HG02798 (cell line): Measurements from ENCODE around the gene MATN1.

ENCODE experiments used
- ATAC-seq: cut with Tn5 transposase; IDR thresholded peaks from one replicate; pipeline ENCODE4 v1.9.1; 2021; ENCODE audit warnings: mild to moderate bottlenecking; ENCODE audit not compliant: unreplicated experiment, poor library complexity

The MATN1 gene

GRCh38 chr1:30734106-30734505 is 10.7 kb upstream of the MATN1 start:
- no peak for ATAC-seq

GRCh38 chr1:30733493-30733892 is 10.1 kb upstream of the MATN1 start:
- ATAC-seq = no peak

DNA sequence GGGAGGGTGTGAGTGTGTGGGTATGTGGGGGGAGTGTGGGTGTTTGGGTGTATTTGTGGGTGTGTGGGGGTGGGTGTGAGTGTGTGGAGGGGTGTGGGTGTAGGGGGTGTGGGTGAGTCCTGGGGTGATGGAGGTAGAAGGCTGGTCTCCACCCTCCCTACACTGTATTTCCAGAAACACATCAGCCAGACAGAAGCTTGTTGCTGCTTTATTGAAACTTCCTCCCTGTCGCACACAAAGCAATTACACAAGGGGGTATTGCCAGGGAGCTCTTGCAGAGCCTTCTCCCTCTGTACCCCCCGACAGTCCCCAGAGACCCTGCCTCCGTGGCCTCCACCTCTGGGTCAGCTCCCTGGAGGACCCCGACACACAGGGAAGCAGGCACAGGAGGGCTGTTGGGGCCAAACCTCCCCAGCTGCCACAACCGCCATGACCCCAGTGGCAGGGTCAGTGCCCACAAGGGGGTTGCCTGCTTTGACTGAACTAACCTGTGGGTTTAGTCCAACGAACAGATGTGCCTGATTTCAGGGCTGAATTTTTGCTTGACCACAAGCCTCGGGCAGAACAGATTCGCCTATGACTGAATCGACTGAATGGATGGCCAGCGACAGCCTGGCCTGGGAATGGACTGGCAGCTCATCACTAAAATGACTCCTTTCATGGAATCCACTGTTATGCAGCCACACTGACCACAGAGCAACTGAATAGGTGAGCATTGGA is 9.1 kb upstream of the MATN1 start:
- no peak for ATAC-seq

GRCh38 chr1:30731806-30732276 is 8.5 kb upstream of the MATN1 start:
- ATAC-seq = no peak

DNA sequence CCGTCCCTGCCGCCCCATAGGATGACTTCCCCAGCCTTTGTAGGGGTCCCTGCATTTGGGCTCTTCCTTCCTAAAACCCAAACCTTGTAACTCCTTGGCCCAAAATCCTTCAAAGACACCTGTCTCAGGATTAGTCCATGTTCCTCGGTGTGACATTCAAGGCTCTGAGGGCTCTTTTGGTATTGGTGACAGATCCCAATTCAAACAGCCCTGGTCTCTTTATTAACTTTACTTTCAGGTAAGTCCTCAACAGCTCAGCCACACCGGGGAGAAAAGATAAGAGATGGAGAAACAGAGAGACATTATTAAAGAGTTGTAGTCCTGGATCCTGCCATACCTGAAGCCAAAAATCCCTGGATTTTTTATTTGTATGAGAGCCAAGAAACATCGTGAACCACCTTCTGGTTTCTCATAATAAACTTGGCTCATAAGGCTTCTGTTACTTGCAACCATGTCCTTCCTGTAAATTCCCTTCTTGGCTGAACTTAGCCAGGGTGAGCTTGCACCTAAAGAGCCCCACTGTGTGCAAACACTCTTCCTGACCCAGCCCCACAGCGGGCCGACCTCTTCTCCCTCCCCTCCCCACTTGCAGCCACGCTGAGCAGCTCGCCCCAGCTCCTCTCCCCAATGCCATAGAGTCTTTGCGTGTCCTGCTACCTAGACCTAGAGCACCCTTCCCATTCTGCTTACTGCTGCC is 7.9 kb upstream of the MATN1 start:
- no peak for ATAC-seq

DNA sequence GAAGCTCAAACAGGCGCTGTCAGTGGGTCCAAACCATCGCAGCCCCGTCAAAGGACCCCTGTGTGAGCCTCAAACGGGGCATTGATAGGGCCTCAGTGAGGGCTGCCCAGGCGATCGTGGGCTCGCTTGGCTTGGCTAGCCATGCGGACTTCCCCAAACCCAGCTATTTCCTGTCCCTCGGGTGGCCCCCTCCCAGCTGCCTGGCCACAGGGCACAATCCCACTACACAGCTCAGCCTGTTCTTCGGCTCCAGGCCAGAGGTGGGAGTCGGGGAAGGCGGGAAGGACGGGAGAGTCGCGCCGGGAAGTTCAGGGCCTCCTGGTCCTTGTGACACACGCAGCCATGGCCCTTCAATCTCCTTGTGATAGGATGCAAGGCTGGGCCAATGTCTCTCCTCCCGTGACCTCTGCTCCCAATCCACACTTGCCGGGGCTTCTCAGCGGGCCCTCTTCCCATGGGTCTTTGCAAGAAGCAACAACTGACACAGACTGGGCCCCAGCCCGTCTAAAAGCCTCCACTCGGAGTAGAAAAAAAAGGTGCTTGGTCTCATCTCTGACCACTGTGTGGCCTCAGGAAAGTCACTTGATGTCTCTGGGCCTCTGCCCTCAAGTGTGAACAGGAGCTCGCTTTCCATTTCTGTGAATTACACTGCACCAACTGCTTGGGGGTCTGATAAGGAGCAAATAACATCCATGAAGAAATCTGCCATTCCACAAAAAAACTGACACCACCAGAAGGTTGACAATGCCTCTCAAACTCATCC is 7.1 kb upstream of the MATN1 start:
- ATAC-seq = no peak

DNA sequence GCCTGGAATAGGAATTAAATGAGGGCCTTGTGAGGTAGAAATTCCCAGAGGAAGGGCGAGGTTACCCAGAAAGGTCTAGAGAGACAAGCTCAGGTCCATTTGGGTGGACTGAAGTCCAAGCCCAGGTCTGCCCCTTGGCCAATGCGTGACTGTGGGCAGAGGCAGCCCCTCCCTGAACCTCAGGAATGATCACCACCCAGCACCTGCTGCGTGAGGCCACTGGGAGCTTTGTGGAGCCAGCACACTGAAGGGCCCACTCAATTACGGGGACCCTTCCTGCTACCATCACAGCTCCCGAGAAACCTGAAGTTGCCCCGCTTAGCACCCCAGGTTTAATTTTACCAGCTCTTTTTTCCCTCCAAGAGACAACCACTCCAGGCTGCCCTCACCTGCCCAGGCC is 6.5 kb upstream of the MATN1 start:
- ATAC-seq = no peak

DNA sequence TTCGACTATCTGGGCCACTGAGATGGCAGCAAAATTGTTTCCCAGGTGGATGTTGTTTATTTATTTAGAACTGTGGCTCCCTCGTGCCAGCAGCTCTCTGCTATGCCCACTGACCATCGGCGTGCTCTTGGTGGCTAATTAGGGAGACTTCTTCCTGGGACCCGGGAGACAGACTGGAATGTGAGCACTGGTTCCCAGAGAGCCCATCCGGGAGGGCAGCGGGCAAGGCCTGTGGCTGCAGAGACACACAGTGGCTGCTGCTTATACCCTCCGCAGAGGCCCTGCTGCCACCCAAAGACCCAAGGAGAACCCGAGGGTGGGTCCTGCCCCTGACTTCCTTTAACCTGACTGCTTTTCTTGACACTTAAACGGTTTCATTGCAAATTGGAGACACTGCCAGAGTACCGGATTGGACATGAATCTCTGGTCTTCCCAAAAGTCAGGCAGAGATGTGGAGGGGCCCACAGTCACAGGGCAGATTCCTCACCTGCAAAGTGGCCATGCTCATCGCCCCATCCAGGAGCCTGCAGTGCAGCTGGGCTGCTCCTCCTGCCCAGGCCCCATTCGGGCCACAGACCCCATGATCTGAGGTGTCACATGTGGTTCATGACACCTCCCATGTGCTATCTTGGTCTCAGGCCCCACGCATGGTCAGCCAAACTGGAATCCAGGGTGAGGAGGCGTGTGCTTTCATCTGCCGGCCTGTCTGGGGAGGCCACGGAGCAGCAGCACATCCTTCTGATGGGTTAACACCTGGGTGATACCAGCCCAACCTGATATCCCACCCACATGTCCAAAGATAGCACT is 5.7 kb upstream of the MATN1 start:
- no peak for ATAC-seq

GRCh38 chr1:30728340-30728739 is 5.0 kb upstream of the MATN1 start:
- ATAC-seq = no peak

DNA sequence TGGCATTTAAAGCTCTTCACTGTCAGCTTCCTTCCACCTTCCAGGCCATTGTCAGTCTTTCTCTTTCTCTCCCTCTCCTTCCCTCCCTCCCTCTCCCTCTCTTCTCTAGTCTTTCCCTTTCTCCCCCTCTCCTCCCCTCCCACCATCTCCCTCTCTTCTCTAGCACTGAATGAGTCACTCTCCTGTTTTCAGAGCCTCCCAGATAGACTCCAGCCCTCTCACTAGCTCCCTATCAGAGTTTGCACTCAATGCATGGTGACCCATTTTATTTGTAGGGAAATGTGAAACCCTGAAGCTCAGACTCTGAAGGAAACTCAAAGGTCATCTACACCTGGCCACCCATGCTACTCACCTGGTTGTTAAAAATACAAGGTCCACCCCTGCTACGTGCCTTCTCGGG is 4.4 kb upstream of the MATN1 start:
- ATAC-seq = no peak

- ATAC-seq = no peak
Observed at GRCh38 chr1:30726773-30727684, 3.6 kb upstream of the MATN1 start.

- no peak for ATAC-seq
Observed at GRCh38 chr1:30726236-30726635, 2.9 kb upstream of the MATN1 start.

GRCh38 chr1:30725450-30726095 is 2.2 kb upstream of the MATN1 start:
- ATAC-seq = no peak

GRCh38 chr1:30724655-30725421 is 1.5 kb upstream of the MATN1 start:
- ATAC-seq = no peak

DNA sequence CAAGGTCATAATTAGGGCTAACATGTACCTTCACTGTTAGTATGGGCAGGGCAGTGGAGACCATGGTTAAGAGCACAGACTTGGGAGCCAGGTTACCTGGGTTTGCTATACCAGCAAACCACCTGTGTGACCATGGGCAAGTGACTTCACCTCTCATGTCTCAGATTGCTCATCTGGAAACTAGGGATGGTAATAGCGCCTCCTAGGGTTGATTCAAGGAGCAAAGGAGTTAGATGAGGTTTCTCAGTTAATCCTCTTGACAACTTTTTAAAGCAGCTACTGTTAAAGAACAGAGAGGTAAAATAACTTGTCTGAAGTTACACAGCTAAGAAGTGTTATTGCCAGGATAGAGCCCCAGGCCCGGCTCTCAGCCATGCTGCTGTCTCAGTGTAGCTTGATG is 790 bp upstream of the MATN1 start:
- no peak for ATAC-seq

DNA sequence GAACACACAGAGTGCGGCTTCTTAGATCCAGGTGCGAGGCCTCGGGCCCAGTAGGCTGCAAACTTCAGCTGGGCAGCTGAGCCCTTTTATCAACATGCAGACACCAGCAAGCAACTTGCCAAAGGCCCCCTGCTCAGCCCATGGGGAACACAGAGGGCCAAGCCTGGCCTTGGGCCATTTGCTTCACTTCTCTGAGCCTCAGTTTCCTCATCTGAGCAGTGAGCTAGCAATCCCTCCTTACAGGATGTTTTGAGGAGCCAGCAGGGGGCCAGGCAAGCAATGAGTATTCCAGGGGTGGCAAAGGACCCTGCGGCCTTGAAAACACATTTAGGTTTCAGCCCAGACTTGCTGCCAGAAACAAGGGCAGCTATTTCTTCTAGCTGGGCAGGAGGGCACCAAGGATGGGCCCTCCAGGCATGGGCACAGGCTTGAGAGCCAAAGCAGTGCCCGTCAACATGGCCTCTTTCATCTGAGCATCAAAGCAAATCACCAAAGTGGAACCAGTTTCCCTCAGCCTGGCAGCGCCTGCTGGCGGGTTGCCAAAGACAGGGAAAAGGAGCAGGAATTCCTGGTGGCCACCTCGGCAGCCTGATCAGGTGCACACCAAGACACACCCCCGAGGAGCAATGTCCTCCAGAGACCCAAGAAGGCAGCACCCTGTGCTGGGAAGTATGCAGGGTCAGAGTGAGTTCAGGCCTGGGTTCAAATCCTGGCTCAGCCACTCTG is 1.4 kb downstream of the MATN1 start:
- ATAC-seq = no peak

DNA sequence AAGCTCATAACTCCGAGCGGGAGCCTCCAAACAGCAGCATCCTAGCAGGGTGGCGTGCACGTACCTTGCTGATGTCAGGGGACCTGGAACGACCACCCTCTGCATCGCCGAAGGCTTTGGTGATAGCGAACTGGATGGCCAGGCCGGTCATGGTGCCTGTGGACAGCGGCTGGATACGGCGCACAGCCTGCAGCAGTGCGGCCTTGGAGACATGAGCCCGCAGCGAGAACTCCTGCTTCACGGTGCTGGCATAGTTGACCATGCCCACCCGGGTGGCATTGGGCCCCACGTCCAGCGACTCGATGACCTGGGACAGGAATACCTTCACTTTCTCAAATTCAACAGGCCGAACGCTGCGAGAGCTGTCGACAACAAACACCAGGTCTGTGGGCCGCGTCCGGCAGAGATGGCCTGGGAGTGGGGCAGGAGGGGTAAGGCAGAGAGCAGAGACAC is 2.0 kb downstream of the MATN1 start:
- ATAC-seq = no peak
